ENCODE data around the gene NHEJ1.

Gene NHEJ1

GRCh38 chr2:219167997-219168396, 7.4 kb upstream of the NHEJ1 start:
- no peak overlapping the region for H3K4me3 ChIP-seq (ENCODE audit: low read depth, low read length)

DNA sequence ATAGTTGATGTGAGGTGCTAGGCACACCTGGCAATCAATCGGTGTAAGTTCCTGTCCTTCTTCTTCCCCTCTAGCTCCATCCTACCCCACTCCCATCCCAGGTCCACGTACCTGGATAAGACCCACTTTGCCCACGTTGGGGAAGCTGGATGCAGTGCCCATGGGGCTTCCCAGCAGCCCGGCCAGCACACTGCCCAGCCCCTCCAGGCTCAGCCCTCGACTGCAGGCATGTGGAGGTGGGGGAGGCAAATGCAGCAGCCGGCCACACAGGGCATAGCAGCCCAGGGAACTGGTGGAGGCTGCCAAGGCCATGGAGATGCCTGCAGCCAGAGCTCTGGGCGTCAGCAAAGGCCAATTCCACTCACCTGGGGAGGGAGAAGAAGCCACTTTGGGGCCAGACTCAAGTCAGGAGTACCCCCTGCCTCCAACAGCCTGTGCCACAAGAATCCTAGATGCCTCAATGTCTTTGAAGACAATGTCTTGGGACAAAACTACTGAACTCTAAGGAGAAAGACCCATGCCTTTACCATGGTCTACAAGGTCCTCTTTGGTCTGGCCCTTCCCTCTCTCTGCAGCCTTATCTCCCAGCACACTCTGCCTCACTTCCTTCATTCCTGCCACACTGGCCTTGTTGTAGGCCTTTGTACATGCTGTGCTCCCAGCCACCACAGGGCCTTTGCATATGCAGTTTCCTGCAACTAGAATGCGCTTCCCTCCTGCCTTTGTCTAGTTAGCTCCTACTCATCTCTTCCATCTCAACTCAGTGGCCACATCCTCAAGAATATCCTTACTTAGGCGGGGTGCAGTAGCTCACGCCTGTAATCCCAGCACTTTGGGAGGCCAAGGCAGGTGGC, 4.7 kb upstream of the NHEJ1 start:
- H3K4me3 ChIP-seq (ENCODE audit: low read depth, low read length): no peak overlapping the region

DNA sequence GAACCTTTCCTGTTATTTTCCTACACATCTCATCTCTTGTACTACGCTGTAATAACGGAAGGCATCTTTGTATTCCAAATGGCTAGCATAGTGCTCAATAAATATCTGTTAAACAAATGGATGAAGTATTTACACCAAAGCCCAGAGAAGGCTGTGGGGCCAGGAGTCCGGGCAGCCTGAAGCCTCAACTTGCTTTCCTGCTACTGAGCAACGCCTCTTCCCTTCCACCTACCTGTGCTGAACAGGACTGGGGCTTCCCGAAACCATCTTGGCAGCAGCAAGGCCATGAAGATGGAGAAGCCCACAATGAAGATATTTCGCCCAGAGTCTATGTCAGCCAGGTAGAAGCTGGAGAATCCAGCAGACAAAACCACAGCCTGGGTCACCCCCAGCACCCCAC, 2.5 kb upstream of the NHEJ1 start:
- no peak overlapping the region for H3K4me3 ChIP-seq (ENCODE audit: low read depth, low read length)

GRCh38 chr2:219161097-219161496, 482 bp upstream of the NHEJ1 start:
- peak overlapping the region; percentile 75 for H3K4me3 ChIP-seq (ENCODE audit: low read depth, low read length)

- H3K4me3 ChIP-seq (ENCODE audit: low read depth, low read length): peak overlapping the region; percentile 75
Measured at GRCh38 chr2:219159771-219160185, 837 bp downstream of the NHEJ1 start.

DNA sequence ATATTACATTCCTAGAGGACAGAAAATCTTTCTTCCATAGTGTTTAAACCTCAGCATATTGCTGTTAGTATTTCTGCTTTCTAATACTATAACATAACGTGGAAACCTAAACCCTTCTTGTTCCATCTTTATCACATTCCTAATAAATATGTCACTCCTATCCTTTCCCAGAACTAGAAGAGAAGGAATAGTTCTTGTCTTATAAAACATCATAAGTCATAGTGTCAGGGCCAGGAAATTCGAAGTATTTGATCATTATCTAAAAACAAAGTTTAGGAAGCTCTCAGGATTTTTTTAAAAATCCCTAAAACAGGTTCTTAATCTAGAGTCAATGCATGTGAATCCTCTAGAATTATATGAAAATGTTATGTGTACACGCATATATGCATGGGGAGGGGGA, 2.0 kb downstream of the NHEJ1 start:
- no peak overlapping the region for H3K4me3 ChIP-seq (ENCODE audit: low read depth, low read length)

GRCh38 chr2:219158025-219158424, 2.6 kb downstream of the NHEJ1 start:
- no peak overlapping the region for H3K4me3 ChIP-seq (ENCODE audit: low read depth, low read length)

DNA sequence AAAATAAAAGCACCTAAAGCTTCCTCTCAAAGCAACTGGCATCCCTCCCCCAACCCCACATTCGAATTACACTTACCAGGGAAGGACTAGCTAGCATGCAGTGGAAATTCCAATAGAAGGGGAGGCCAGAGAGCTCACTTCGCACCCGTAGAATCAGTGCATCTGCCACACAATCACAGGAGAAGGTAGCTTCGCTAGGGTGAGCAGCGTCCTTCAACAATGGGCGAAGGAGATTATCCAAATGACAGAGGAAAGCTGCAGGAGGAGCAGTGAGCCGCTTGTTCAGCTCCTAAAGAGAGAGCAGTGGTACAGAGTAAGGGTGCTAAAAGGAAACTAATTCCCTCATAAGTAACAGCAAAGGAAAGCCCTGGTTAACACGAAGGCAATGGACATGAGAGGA, 3.2 kb downstream of the NHEJ1 start:
- H3K4me3 ChIP-seq (ENCODE audit: low read depth, low read length): no peak overlapping the region

DNA sequence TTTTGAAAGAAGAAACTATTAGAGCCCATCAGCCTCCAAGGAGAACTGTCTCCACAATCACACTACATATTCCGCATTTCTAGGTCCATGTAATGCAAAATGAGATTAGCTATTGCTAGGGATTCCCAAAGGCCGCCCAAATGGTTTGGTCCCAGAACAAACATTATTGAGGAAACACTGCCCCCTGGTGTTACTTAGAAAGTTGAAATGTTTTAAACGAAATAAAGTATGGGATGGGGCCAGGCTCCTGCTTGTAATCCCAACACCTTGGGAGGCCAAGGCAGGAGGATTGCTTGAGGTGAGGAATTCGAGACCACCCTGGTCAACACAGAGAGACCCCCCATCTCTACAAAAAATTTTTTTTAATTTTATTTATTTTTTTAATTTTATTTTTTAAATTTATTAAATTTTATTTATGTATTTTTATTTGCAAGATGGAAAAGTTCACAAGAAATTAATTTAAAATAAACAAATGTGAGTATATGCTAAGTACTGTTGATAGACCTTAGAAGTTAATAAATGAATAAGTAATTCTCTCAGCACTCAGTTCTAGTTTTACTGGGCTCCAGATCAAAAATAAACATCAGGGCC, 5.5 kb downstream of the NHEJ1 start:
- no peak overlapping the region for H3K4me3 ChIP-seq (ENCODE audit: low read depth, low read length)

DNA sequence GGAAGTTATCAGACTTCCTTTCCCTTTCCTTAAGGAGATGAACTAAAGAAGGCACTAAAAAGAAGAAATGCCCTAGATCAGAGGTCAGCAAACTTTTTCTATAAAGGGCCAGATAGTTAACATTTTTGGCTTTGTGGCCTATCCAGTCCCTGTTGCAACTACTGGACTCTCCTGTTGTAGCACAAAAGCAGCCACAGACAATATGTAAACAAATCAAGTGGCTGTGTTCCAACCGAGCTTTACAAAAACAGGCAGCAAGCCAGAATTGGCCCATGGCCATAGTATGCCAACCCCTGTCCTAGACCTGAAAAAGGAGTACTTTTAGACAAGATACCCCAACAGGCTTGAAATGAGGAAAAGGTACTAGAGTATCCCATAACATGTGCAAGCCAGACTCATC, 10.9 kb downstream of the NHEJ1 start:
- no peak overlapping the region for H3K4me3 ChIP-seq (ENCODE audit: low read depth, low read length)

DNA sequence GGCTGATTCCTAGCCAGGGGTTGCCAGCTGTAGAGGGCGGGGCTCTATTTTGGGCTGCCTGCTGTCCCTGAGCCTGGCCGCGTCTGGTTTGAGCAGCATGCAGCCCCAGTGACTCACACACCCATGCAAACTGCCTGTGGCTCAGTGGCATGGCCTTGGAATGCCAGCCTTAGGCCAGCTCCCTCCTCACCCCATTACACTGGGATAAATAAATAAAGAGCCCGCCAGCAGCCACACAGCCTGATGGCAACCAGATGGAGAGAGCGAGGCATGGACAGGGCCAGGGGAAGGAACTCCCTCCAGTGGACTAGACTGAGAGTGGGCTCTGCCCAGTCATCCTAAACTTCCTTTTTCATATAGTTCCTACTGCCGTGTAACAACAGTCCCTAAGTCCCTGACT, 18.3 kb downstream of the NHEJ1 start:
- H3K4me3 ChIP-seq (ENCODE audit: low read depth, low read length): no peak overlapping the region

- H3K4me3 ChIP-seq (ENCODE audit: low read depth, low read length): no peak overlapping the region
Measured at GRCh38 chr2:219140722-219141121, 19.9 kb downstream of the NHEJ1 start.

- no peak overlapping the region for H3K4me3 ChIP-seq (ENCODE audit: low read depth, low read length)
Measured at GRCh38 chr2:219133976-219134375, 26.6 kb downstream of the NHEJ1 start.

- H3K4me3 ChIP-seq (ENCODE audit: low read depth, low read length): no peak overlapping the region
Measured at GRCh38 chr2:219131744-219132143, 28.9 kb downstream of the NHEJ1 start.

DNA sequence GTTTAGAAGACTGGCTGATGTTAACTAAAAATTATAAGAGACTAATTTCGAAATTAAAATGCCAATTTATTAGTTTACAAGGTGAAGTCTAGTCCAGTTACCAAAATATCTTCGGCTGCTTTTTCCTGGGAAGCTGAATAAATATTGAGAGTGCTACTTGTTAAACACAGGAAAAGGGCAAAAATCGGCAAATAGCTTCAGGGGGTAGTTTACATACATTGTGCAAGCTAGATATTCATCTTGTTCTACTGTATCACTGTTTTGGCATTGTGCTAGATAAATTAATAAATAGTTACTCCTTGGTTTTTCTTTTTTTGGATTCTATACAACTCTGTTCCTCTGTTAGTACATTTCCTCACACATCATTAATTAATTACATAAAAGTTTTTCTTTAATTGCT, 29.3 kb downstream of the NHEJ1 start:
- H3K4me3 ChIP-seq (ENCODE audit: low read depth, low read length): no peak overlapping the region

- no peak overlapping the region for H3K4me3 ChIP-seq (ENCODE audit: low read depth, low read length)
Measured at GRCh38 chr2:219129589-219129988, 31.0 kb downstream of the NHEJ1 start.

GRCh38 chr2:219128396-219128795, 32.2 kb downstream of the NHEJ1 start:
- H3K4me3 ChIP-seq (ENCODE audit: low read depth, low read length): no peak overlapping the region

- H3K4me3 ChIP-seq (ENCODE audit: low read depth, low read length): no peak overlapping the region
Measured at GRCh38 chr2:219127037-219127635, 33.5 kb downstream of the NHEJ1 start.

GRCh38 chr2:219126555-219126954, 34.1 kb downstream of the NHEJ1 start:
- H3K4me3 ChIP-seq (ENCODE audit: low read depth, low read length): no peak overlapping the region

DNA sequence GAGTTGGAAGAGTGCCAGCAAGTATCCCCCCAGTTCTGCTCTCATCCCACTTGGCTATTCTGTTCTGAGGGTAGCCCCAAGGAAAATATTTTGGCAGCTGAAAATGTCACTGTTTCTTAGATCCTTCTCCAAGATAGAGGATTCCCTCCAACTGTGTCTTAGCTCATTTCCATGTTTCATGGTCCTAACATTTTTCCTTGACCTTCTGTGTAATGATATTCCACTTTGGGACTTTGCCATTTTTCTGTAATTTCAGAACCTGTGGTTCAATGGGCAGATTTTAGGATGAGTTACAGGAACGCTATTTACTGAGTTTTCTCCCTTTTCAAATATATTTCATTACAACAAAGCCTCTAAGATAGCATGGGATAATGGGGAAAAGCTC, 34.7 kb downstream of the NHEJ1 start:
- H3K4me3 ChIP-seq (ENCODE audit: low read depth, low read length): no peak overlapping the region

GRCh38 chr2:219125225-219125885, 35.3 kb downstream of the NHEJ1 start:
- H3K4me3 ChIP-seq (ENCODE audit: low read depth, low read length): no peak overlapping the region

Measured in iPS-11a (cell line).